ENCODE data around the gene KCNJ11. TPM values are rescaled to one million over a fixed set of nuclear protein-coding genes. Genes with fewer than 3 reads are reported as not detected.

Gene KCNJ11
- total RNA-seq, 1 experiment from 2014 or later: 4.3 TPM

Other genes with a start within 250 kb of the KCNJ11 start
- gene PIK3C2A, start 180.7 kb downstream of the KCNJ11 start, total RNA-seq (2014; rRNA removed; shearing (Covaris generic)): 42.0 and 79.1 TPM in 2 replicates
- 5.6 and 19.7 TPM in 2 replicates for gene NUCB2, start 111.9 kb downstream of the KCNJ11 start, total RNA-seq (2014; rRNA removed; shearing (Covaris generic))
- 1.5 and 1.8 TPM in 2 replicates for gene NCR3LG1, start 36.9 kb downstream of the KCNJ11 start, total RNA-seq (2014; rRNA removed; shearing (Covaris generic))
- 0.47 and 1.1 TPM in 2 replicates for gene ABCC8, start 88.2 kb upstream of the KCNJ11 start, total RNA-seq (2014; rRNA removed; shearing (Covaris generic))
- gene USH1C, start 155.8 kb upstream of the KCNJ11 start, total RNA-seq (2014; rRNA removed; shearing (Covaris generic)): not detected in 2 replicates
- gene OTOG, start 158.6 kb upstream of the KCNJ11 start, total RNA-seq (2014; rRNA removed; shearing (Covaris generic)): not detected in 2 replicates

Measured in G401 (cell line).